DOHH2 (cell line): Measurements from ENCODE around the gene DAZ1.
"Not testable (repeated sequence)": the region's sequence is repeated elsewhere in the genome, so short reads cannot be mapped to it uniquely, and the experiment has no call there.

Experiments used
- H3F3A ChIP-seq: fragments of 200-600 bp; sonication (generic), shearing (Covaris generic); 2 replicates; pipeline ENCODE4 v1.6.0; 2016; ENCODE audit warnings: antibody characterized with exemption, mild to moderate bottlenecking; ENCODE audit not compliant: control insufficient read depth, insufficient read depth
- H3K27ac ChIP-seq: fragments of 200-600 bp; sonication (generic); 2 replicates; pipeline ENCODE4 v1.5.1; 2014; ENCODE audit warnings: low read depth, mild to moderate bottlenecking, low read length, moderate library complexity
- H3K27me3 ChIP-seq: fragments of 200-600 bp; sonication (generic); 2 replicates; pipeline ENCODE4 v1.6.1; 2014; ENCODE audit warnings: mild to moderate bottlenecking, low read length, mixed read lengths; ENCODE audit not compliant: control insufficient read depth
- H3K36me3 ChIP-seq: fragments of 200-600 bp; sonication (generic); 2 replicates; pipeline ENCODE4 v1.6.1; 2014; ENCODE audit warnings: mild to moderate bottlenecking, low read length, moderate library complexity, mixed read lengths; ENCODE audit not compliant: control insufficient read depth
- H3K4me1 ChIP-seq: fragments of 200-600 bp; sonication (generic); 2 replicates; pipeline ENCODE4 v1.6.1; 2014; ENCODE audit warnings: mild to moderate bottlenecking, low read length, mixed read lengths; ENCODE audit not compliant: control insufficient read depth
- H3K4me2 ChIP-seq: fragments of 200-600 bp; sonication (generic); 2 replicates; pipeline ENCODE4 v1.6.0; 2014; ENCODE audit warnings: mild to moderate bottlenecking, low read length, moderate library complexity
- H3K4me3 ChIP-seq: fragments of 200-600 bp; sonication (generic); 2 replicates; pipeline ENCODE4 v1.5.1; 2014; ENCODE audit warnings: mild to moderate bottlenecking, low read length, mixed read lengths
- H3K79me2 ChIP-seq: fragments of 200-600 bp; sonication (generic); 2 replicates; pipeline ENCODE4 v1.6.1; 2014; ENCODE audit warnings: mild to moderate bottlenecking, low read length, mixed read lengths; ENCODE audit not compliant: control insufficient read depth
- H3K9me2 ChIP-seq: fragments of 200-600 bp; sonication (generic); replicated peaks from 2 replicates; pipeline ENCODE4 v1.6.1; 2014; ENCODE audit warnings: mild to moderate bottlenecking, low read length, mixed read lengths; ENCODE audit not compliant: control insufficient read depth
- H3K9me3 ChIP-seq: fragments of 200-600 bp; sonication (generic); 2 replicates; pipeline ENCODE4 v1.6.1; 2014; ENCODE audit warnings: antibody characterized with exemption, low read length, mixed read lengths; ENCODE audit not compliant: control insufficient read depth, insufficient read depth
- H4K20me1 ChIP-seq: fragments of 200-600 bp; sonication (generic); 2 replicates; pipeline ENCODE4 v1.6.0; 2014; ENCODE audit warnings: low read depth, mild to moderate bottlenecking, antibody characterized with exemption, low read length, moderate library complexity; ENCODE audit not compliant: control insufficient read depth, insufficient read depth

Gene DAZ1

GRCh38 chrY:23198908-23199307 lies at the start of gene DAZ1:
Gene DAZ1, minus strand, starts transcription at chrY:23199008. Its CDS starts 208 bp downstream, at chrY:23198800.
- not testable (repeated sequence) for H3K4me2 ChIP-seq, H3K27ac ChIP-seq, H3F3A ChIP-seq, H3K27me3 ChIP-seq, H3K4me3 ChIP-seq, H3K36me3 ChIP-seq, H3K4me1 ChIP-seq, H3K79me2 ChIP-seq, H3K9me3 ChIP-seq, H3K9me2 ChIP-seq, H4K20me1 ChIP-seq

- H3K79me2 ChIP-seq, H3K4me3 ChIP-seq, H4K20me1 ChIP-seq, H3K27me3 ChIP-seq, H3K36me3 ChIP-seq, H3K27ac ChIP-seq, H3K4me1 ChIP-seq, H3K4me2 ChIP-seq, H3K9me2 ChIP-seq, H3K9me3 ChIP-seq, H3F3A ChIP-seq: not testable (repeated sequence)
These were observed 20.4 kb upstream of the DAZ1 start, which contains the start of gene DAZ2 for GRCh38 chrY:23219233-23219632. Gene DAZ2, plus strand, starts transcription at chrY:23219533. Its CDS starts 208 bp downstream, at chrY:23219741.

GRCh38 chrY:23210681-23211080 lies 11.9 kb upstream of the DAZ1 start:
- H3K9me2 ChIP-seq: not testable (repeated sequence)

GRCh38 chrY:23209802-23210495 lies 11.1 kb upstream of the DAZ1 start:
- not testable (repeated sequence) for H3K4me2 ChIP-seq, H3K9me3 ChIP-seq, H3K9me2 ChIP-seq, H3K4me1 ChIP-seq, H4K20me1 ChIP-seq, H3K27ac ChIP-seq, H3K36me3 ChIP-seq, H3K27me3 ChIP-seq, H3K4me3 ChIP-seq, H3K79me2 ChIP-seq, H3F3A ChIP-seq

More at GRCh38 chrY:23210681-23211080, 11.9 kb upstream of the DAZ1 start:
- H3K4me3 ChIP-seq, H3K36me3 ChIP-seq, H3K27me3 ChIP-seq, H3K27ac ChIP-seq, H4K20me1 ChIP-seq, H3K9me3 ChIP-seq, H3F3A ChIP-seq, H3K4me2 ChIP-seq, H3K79me2 ChIP-seq, H3K4me1 ChIP-seq: not testable (repeated sequence)

- not testable (repeated sequence) for H3K9me3 ChIP-seq, H3K4me3 ChIP-seq, H4K20me1 ChIP-seq, H3K9me2 ChIP-seq, H3K27ac ChIP-seq, H3K36me3 ChIP-seq, H3K4me2 ChIP-seq, H3K79me2 ChIP-seq, H3K4me1 ChIP-seq, H3K27me3 ChIP-seq, H3F3A ChIP-seq
These were observed 8.6 kb upstream of the DAZ1 start for GRCh38 chrY:23207455-23207854.
